ENCODE data around the gene LTBP1. TPM values are rescaled to one million over a fixed set of nuclear protein-coding genes. Genes with fewer than 3 reads are reported as not detected.

Gene LTBP1
- total RNA-seq, 3 donors from 2014 or later (not counting 1 experiment from before 2014, with no cell fraction given), result 1.7 to 4.7 (median 3.5) TPM

DNA sequence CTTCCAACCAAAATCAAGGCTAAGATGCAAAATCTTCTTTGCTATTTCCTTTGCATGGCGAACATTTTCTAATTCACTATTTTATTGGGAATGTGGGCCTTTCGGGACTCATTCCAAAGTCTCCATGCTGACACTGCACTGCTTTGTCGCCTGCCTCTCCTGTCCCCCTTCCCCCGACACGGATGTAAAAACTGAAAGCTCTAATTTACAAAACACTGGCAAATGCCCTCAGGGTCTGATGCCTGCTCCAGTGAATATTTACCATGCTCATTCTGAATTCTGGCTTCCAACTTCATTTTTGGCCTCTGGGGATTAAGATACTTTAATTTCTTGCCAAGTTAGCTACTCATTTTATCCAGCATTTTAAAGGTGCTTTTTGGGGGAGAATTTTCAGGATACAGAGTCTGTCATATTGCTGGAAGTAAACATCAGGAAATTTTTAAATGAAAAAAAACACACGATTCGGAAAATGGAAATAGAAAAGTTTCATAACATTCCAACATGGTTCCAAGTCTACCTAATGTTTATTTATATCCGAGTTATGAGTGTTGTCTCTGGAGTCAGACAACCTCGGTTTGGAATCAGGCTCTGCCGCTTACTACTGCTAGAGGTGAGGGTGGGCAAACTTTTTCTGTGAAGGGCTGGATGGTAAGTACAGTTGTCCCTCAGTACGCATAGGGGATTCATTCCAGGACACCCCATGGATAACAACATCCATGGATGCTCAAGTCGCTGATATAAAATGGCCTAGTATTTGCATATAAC is 14.6 kb upstream of the LTBP1 start:
- Mint-ChIP-seq H3K36me3 (no peaks in the 10 kb centered on the region), H3K4me1 (no peaks in the 10 kb centered on the region), H3K4me3 (no peak overlapping the region), H3K27me3 (ENCODE audit: low read depth in 2 of 2) (peaks cover 14 to 20% of the 10 kb centered on the region in 2 donors), H3K27ac (no peak overlapping the region), H3K9me3 (no peaks in the 10 kb centered on the region)
- Histone ChIP-seq H3K27ac (ENCODE audit: low read length) (no peak overlapping the region), H3K4me3 (ENCODE audit: low read length) (no peak overlapping the region), H3K36me3 (ENCODE audit: control insufficient read depth, insufficient read depth, low read length) (no peaks in the 10 kb centered on the region), H3K9me3 (ENCODE audit: control insufficient read depth, insufficient read depth, low read length) (no peaks in the 10 kb centered on the region), H3K4me1 (ENCODE audit: control insufficient read depth, insufficient read depth, low read length) (no peaks in the 10 kb centered on the region), H3K27me3 (ENCODE audit: control insufficient read depth, insufficient read depth, low read length) (no peaks in the 10 kb centered on the region)
- DNase-seq, result no peak
- TF ChIP-seq, protein P1, sequence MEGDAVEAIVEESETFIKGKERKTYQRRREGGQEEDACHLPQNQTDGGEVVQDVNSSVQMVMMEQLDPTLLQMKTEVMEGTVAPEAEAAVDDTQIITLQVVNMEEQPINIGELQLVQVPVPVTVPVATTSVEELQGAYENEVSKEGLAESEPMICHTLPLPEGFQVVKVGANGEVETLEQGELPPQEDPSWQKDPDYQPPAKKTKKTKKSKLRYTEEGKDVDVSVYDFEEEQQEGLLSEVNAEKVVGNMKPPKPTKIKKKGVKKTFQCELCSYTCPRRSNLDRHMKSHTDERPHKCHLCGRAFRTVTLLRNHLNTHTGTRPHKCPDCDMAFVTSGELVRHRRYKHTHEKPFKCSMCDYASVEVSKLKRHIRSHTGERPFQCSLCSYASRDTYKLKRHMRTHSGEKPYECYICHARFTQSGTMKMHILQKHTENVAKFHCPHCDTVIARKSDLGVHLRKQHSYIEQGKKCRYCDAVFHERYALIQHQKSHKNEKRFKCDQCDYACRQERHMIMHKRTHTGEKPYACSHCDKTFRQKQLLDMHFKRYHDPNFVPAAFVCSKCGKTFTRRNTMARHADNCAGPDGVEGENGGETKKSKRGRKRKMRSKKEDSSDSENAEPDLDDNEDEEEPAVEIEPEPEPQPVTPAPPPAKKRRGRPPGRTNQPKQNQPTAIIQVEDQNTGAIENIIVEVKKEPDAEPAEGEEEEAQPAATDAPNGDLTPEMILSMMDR (IDR thresholded peaks at IDR 0.05), result no peak
- intact Hi-C loops (cut with micrococcal nuclease), result no loop called here
- WGBS (ENCODE audit: insufficient coverage), result 86% methylated on average over 12 of the region's 12 CpGs
- no peak for ATAC-seq

DNA sequence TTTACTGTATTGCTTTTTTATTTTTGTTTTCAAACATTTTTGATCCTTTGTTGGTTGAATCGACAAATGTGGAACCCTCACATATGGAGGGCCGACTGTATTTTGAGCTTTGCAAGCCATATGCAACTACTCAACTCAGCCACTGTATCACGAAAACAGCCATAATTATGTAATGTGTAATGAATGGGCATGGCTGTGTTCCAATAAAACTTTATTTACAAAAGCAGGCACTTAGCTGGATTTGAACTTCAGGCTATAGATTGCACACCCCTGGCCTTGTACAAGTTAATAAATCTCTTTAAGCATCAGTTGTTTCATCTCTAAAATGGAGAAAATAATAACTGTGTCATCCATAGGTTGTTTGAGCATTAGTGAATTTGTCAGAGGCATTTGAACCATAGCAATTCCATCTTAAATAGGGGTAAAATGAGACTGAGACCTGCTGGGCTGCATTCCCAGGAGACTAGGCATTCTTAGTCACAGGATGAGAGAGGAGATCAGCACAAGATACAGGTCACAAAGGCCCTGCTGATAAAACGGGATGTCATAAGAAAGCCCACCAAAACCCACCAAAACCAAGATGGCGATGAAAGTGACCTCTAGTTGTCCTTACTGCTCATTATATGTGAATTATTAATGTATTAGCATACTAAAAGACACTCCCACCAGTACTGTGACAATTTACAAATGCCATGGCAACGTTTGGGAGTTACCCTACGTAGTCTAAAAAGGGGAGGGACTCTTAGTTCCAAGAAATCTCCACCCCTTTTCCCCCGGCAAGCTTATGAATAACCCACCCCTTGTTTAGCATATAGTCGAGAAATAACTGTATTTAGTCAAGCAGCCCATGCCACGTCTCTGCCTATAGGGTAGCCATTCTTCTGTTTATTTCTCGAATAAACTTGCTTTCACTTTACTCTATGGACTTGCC is 13.7 kb upstream of the LTBP1 start:
- H3K9me3 Mint-ChIP-seq, result no peaks in the 10 kb centered on the region
- Histone ChIP-seq H3K27ac (ENCODE audit: low read length) (no peak overlapping the region), H3K4me1 (ENCODE audit: control insufficient read depth, insufficient read depth, low read length) (no peaks in the 10 kb centered on the region), H3K9me3 (ENCODE audit: control insufficient read depth, insufficient read depth, low read length) (no peaks in the 10 kb centered on the region), H3K36me3 (ENCODE audit: control insufficient read depth, insufficient read depth, low read length) (no peaks in the 10 kb centered on the region), H3K27me3 (ENCODE audit: control insufficient read depth, insufficient read depth, low read length) (no peaks in the 10 kb centered on the region), H3K4me3 (ENCODE audit: low read length) (no peak overlapping the region)
- H3K4me3 Mint-ChIP-seq, result no peak overlapping the region
- H3K4me1 Mint-ChIP-seq, result no peaks in the 10 kb centered on the region
- H3K27me3 Mint-ChIP-seq (ENCODE audit: low read depth in 2 of 2), result peaks cover 8 to 17% of the 10 kb centered on the region in 2 donors
- H3K36me3 Mint-ChIP-seq, result no peaks in the 10 kb centered on the region
- TF ChIP-seq, protein P1 (IDR thresholded peaks at IDR 0.05), result no peak
- no peak for DNase-seq
- intact Hi-C loops (cut with micrococcal nuclease), result no loop called here
- no peak for ATAC-seq
- WGBS (ENCODE audit: insufficient coverage), result 91% methylated on average over 6 of the region's 11 CpGs
- H3K27ac Mint-ChIP-seq, result no peak overlapping the region

DNA sequence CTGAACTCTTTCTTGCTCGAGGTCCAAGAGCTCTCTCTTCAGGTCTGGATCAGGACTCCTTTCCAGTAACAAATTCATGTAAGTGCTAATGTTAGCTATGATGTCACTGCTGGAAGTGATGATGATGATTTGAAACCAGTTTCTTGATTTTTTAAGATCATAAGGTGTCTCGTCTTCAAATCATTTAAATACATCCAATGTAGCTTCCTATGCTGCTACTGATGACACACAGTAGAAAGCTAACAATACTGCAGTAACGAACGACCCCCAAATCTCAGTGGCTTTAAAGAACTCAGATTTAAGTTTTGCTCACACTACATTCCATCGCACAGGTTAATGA is 13.0 kb upstream of the LTBP1 start:
- intact Hi-C loops (cut with micrococcal nuclease), result no loop called here
- no peaks in the 10 kb centered on the region for H3K4me1 Mint-ChIP-seq
- no peaks in the 10 kb centered on the region for H3K9me3 Mint-ChIP-seq
- DNase-seq (no peak), ATAC-seq (no peak)
- H3K4me3 Mint-ChIP-seq, result no peak overlapping the region
- Histone ChIP-seq H3K4me3 (ENCODE audit: low read length) (no peak overlapping the region), H3K36me3 (ENCODE audit: control insufficient read depth, insufficient read depth, low read length) (no peaks in the 10 kb centered on the region), H3K27ac (ENCODE audit: low read length) (no peak overlapping the region), H3K9me3 (ENCODE audit: control insufficient read depth, insufficient read depth, low read length) (no peaks in the 10 kb centered on the region), H3K27me3 (ENCODE audit: control insufficient read depth, insufficient read depth, low read length) (no peaks in the 10 kb centered on the region), H3K4me1 (ENCODE audit: control insufficient read depth, insufficient read depth, low read length) (no peaks in the 10 kb centered on the region)
- 85% methylated on average over 5 of the region's 5 CpGs for WGBS (ENCODE audit: insufficient coverage)
- no peaks in the 10 kb centered on the region for H3K36me3 Mint-ChIP-seq
- H3K27ac Mint-ChIP-seq, result no peak overlapping the region
- TF ChIP-seq, protein P1 (IDR thresholded peaks at IDR 0.05), result no peak
- H3K27me3 Mint-ChIP-seq (ENCODE audit: low read depth in 2 of 2), result peaks cover 7 to 22% of the 10 kb centered on the region in 2 donors

All from natural killer cell (primary cell).